ENCODE measurements around the gene ARRB1. TPM values are rescaled to one million over a fixed set of nuclear protein-coding genes. Genes with fewer than 3 reads are reported as not detected.

Gene ARRB1
- total RNA-seq, 2 experiments from 2014 or later: 24.3 to 29.5 TPM

DNA sequence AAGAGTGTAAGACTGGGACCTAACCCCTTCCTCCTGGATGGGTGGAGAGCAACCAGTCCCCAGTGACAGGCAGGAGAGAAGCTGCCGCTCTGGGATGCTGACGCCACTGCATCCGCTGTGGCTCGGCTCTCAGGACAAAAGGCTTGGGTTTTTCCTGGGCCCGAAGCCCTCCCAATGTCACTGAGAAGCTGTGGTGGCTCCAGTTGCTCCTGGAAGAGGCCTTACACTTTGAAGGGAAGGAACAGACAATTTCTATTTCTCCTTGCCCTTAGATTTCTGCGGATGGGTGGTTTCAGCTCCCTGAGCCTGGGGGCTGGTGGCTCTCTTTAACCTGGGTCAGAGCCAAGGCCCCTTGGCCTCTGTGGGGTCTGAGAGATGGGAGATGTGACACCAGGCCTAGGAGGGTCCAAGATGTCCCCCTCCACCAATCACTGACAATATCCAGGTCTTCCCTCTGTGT, 89.5 kb downstream of the ARRB1 start:
- Mint-ChIP-seq H3K27me3 (peaks cover 10% of the 10 kb centered on the region), H3K4me1 (peaks cover 36% of the 10 kb centered on the region), H3K4me3 (no peak overlapping the region), H3K36me3 (ENCODE audit: low read depth) (no peaks in the 10 kb centered on the region), H3K9me3 (no peaks in the 10 kb centered on the region), H3K27ac (no peak overlapping the region)
- ChIA-PET CTCF (interaction anchor here (0.6 to 2.4 kb wide), 5 partner anchors 9 to 130 kb away, joined by 3 to 11 read pairs (median 5); no protein-coding TSS in a partner anchor), POLR2A (no interaction called here)
- no peak for DNase-seq

DNA sequence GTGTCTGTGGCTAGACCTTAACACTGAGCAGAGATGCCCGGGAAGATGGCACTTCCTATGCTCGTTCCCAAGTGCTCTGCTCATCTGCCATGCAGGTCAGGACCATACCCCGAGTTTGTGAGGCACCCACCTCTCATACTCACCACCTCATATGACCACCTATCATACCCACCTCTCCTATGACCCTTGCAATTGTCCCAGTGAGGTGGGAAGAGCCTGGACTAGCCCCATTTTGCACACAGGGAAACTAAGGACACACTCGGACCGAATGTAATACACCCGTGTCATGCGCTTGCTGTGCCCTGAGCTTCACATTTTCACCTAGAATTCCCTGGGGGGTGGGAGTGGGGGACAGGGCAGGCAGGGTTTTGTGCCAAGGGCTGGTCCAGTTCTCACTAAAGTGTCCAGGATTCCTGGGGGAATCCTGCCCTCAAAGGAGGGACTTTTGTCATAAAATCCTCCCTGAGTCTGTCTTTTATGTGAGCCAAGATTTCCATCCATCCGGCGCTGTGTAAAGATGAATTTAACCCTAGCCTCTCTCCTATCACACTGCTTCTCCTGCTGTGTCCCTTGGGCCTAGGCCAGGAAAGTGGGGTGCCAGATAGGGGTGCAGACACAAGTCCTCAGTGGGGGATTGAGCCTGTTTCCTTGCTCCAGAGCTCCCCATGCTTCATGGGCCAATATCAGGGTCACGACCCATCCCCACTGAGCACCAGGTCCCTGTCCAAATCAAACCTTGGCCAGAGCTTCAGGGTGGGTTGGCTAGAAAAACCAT, 90.9 kb downstream of the ARRB1 start:
- CTCF ChIA-PET: interaction anchor here (0.8 to 2.4 kb wide), 5 partner anchors 9 to 19 kb away, joined by 4 to 11 read pairs (median 5); no protein-coding TSS in a partner anchor
- POLR2A ChIA-PET: no interaction called here
- peak overlapping the region; percentile 76 for H3K27ac Mint-ChIP-seq

DNA sequence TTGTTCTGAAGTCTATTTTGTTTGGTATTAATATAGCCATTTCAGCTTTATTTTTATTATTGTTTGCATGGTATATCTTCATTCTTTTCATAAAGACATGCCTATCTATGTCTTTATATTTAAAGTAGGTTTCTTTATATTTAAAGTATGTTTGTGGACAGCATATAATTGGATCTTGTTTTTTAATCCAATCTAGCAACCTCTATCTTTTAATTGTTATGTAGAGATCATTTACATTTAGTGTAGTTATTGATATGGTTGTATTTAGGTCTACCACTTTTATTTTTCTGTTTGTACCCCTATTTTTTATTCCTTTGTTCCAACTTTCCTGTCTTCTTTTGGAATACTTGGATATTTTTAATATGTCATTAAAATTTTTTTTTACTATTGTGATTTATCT, 97.1 kb downstream of the ARRB1 start:
- DNase-seq: no peak
- Mint-ChIP-seq H3K4me1 (no peaks in the 10 kb centered on the region), H3K27me3 (peaks cover 30% of the 10 kb centered on the region), H3K4me3 (no peak overlapping the region), H3K36me3 (ENCODE audit: low read depth) (no peaks in the 10 kb centered on the region), H3K27ac (no peak overlapping the region), H3K9me3 (peaks cover 3% of the 10 kb centered on the region)
- ChIA-PET CTCF (interaction anchor here (2.0 kb wide), 1 partner anchor 114 kb away, joined by 8 read pairs; no protein-coding TSS in a partner anchor), POLR2A (no interaction called here)

More for the DNA sequence above, 90.9 kb downstream of the ARRB1 start:
- no peaks in the 10 kb centered on the region for H3K9me3 Mint-ChIP-seq
- no peak overlapping the region for H3K4me3 Mint-ChIP-seq
- H3K4me1 Mint-ChIP-seq: peaks cover 36% of the 10 kb centered on the region
- H3K27me3 Mint-ChIP-seq: peaks cover 10% of the 10 kb centered on the region
- no peaks in the 10 kb centered on the region for H3K36me3 Mint-ChIP-seq (ENCODE audit: low read depth)
- DNase-seq: no peak

DNA sequence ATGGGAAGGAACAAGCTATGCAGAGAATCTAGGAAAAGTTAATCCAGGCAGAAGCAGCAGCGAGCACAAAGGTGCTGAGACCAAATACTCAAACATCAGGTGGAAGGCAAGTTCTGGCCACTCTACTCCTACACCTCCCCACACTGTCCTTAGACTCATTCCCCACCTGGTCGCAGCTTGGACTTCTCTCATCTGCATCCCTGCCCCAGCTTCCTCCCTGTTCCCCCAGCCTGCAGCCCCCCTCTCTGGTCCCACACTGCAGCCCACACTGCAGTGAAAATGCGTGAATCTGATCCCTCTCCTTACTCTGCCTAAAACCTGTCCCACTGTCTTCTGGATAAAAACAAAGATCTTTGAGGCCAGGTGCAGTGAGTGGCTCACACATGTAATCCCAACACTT, 101.8 kb downstream of the ARRB1 start:
- no peaks in the 10 kb centered on the region for H3K36me3 Mint-ChIP-seq (ENCODE audit: low read depth)
- peaks cover 24% of the 10 kb centered on the region for H3K27me3 Mint-ChIP-seq
- H3K27ac Mint-ChIP-seq: no peak overlapping the region
- no peak overlapping the region for H3K4me3 Mint-ChIP-seq
- peaks cover 3% of the 10 kb centered on the region for H3K9me3 Mint-ChIP-seq
- CTCF ChIA-PET: interaction anchor here (0.8 to 7.2 kb wide), 10 partner anchors 8 to 234 kb away, joined by 3 to 91 read pairs (median 6); partner anchors contain the start of gene TPBGL
- no peak for DNase-seq
- POLR2A ChIA-PET: interaction anchor here (0.7 kb wide), 1 partner anchor 13 kb away, joined by 3 read pairs; no protein-coding TSS in a partner anchor
- H3K4me1 Mint-ChIP-seq: peaks cover 3% of the 10 kb centered on the region

DNA sequence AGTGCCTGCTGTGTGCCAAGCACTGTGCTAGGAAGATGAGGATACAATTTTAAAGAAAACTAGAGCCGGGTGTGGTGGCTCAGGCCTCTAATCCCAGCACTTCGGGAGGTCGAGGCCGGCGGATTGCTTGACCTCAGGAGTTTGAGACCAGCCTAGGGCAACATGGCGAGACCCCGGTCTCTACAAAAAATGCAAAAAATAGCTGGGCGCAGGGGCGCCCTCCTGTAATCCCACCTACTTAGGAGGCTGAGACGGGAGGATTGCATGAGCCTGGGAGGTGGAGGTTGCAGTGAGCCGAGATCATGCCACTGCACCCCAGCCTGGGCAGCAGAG, 102.6 kb downstream of the ARRB1 start:
- DNase-seq: no peak
- H3K4me3 Mint-ChIP-seq: no peak overlapping the region
- H3K36me3 Mint-ChIP-seq (ENCODE audit: low read depth): no peaks in the 10 kb centered on the region
- peaks cover 3% of the 10 kb centered on the region for H3K9me3 Mint-ChIP-seq
- peaks cover 3% of the 10 kb centered on the region for H3K4me1 Mint-ChIP-seq
- H3K27ac Mint-ChIP-seq: no peak overlapping the region
- CTCF ChIA-PET: interaction anchor here (0.5 to 7.2 kb wide), 36 partner anchors 7 to 1017 kb away, joined by 3 to 91 read pairs (median 5); partner anchors contain the start of genes ARRB1, LIPT2 and TPBGL
- peaks cover 30% of the 10 kb centered on the region for H3K27me3 Mint-ChIP-seq
- POLR2A ChIA-PET: no interaction called here

DNA sequence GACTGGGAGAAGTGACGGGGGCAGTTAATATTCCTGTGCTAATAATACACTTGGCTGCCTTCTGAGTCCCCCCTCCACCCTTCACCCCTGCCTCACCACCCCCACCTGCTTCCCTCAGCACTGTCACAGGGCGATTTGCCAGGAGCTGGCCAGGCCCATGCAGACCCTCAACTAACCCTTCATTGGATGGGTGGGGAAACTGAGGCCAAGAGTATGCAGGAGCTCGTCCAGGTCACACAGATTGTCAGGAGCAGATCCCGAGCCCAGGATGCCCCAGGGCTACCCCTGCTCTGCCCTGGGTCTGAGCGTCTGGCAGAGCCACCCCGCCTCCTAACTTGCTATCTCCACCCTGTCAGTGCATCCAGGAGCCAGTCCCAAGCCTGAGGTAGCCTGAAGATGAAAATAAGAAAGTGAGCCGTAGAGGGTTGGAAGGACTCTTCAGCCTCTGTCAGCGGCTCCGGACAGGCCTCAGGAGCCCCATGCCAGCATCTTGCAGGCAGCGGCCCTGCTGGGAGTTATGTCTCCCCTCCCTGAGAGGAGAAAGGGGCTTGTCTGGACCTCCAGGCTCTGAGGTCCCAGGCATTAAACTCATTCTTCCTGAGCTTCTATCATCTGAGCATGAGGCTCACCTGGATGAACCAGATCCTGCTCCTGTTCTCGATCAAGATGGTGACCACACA, 104.7 kb downstream of the ARRB1 start:
- ChIA-PET CTCF (interaction anchor here (0.6 to 7.2 kb wide), 5 partner anchors 15 to 1244 kb away, joined by 3 to 91 read pairs (median 7); no protein-coding TSS in a partner anchor), POLR2A (no interaction called here)
- no peak overlapping the region for H3K27ac Mint-ChIP-seq
- peaks cover 12% of the 10 kb centered on the region for H3K4me1 Mint-ChIP-seq
- H3K36me3 Mint-ChIP-seq (ENCODE audit: low read depth): no peaks in the 10 kb centered on the region
- H3K9me3 Mint-ChIP-seq: no peaks in the 10 kb centered on the region
- peaks cover 46% of the 10 kb centered on the region for H3K27me3 Mint-ChIP-seq
- no peak for DNase-seq
- no peak overlapping the region for H3K4me3 Mint-ChIP-seq

DNA sequence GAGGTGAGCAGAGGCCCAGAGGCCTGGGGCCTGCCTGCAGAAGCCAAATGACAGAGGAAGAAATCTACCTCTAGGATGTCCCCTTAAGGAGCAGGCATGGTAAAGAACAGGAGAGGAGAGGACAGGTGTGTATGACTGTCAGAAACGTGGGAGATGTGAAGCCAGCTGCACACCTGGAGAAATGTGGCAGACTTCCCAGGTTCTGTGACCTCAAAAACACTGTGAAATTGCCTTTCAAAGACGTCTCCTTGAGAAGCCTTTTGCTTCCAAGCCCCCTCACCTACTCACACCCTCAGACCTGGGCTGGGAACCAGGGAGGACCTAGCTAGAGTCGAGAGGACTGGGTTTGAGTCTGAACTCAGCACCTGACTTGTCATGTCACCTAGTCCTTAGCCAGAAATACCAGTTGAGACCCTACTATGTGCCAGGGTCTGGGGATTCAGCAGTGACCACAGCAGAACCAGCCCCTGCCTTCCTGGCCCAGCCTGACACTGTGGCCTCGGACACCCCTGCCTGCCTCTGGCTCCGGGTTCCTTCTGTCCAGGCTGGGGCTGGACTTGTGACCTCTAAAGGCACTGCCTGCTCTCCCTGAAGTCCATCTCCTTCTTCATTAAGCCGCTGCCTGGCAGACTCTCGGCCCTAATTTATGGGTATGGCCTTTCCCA, 105.3 kb downstream of the ARRB1 start:
- Mint-ChIP-seq H3K4me1 (peaks cover 12% of the 10 kb centered on the region), H3K9me3 (no peaks in the 10 kb centered on the region), H3K27me3 (peaks cover 43% of the 10 kb centered on the region), H3K36me3 (ENCODE audit: low read depth) (no peaks in the 10 kb centered on the region), H3K4me3 (no peak overlapping the region), H3K27ac (no peak overlapping the region)
- DNase-seq: no peak
- POLR2A ChIA-PET: no interaction called here
- CTCF ChIA-PET: interaction anchor here (1.5 to 7.2 kb wide), 2 partner anchors 99 to 104 kb away, joined by 3 to 91 read pairs; no protein-coding TSS in a partner anchor

DNA sequence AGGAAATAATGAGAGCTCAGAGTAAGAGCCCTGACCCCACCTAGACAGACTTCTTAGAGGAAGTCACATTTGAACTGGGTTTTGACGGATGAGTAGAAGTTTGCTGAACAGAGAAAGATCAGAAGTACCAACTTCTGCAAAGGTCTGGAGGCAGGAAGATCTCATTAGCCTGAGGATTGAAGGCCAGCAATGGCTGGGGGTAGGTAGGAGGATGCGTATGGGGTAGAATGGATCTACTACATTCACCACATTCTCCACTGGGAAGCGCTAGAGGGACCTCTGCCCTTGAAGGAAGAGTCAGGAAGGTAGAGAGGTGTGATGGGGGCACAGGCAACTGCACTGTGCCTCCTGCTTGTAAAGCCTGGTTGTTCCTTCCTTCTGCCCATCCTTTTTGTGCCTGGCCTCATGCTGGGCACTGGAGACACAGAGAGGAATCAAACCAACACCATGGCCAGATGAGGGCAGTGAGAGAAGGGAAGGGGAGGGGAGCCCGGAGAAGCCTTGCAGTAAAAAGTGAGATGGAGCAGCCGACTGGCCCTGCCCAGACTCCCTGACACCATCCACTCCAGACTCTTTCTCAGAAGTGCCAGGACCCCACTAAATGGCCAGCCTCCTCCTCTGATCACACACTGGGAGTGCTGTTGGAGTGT, 106.0 kb downstream of the ARRB1 start:
- Mint-ChIP-seq H3K4me1 (peaks cover 12% of the 10 kb centered on the region), H3K27ac (no peak overlapping the region), H3K27me3 (peaks cover 40% of the 10 kb centered on the region), H3K9me3 (no peaks in the 10 kb centered on the region), H3K36me3 (ENCODE audit: low read depth) (no peaks in the 10 kb centered on the region), H3K4me3 (no peak overlapping the region)
- ChIA-PET POLR2A (no interaction called here), CTCF (interaction anchor here (1.2 to 7.1 kb wide), 3 partner anchors 19 to 225 kb away, joined by 3 to 145 read pairs (median 3); no protein-coding TSS in a partner anchor)
- no peak for DNase-seq

DNA sequence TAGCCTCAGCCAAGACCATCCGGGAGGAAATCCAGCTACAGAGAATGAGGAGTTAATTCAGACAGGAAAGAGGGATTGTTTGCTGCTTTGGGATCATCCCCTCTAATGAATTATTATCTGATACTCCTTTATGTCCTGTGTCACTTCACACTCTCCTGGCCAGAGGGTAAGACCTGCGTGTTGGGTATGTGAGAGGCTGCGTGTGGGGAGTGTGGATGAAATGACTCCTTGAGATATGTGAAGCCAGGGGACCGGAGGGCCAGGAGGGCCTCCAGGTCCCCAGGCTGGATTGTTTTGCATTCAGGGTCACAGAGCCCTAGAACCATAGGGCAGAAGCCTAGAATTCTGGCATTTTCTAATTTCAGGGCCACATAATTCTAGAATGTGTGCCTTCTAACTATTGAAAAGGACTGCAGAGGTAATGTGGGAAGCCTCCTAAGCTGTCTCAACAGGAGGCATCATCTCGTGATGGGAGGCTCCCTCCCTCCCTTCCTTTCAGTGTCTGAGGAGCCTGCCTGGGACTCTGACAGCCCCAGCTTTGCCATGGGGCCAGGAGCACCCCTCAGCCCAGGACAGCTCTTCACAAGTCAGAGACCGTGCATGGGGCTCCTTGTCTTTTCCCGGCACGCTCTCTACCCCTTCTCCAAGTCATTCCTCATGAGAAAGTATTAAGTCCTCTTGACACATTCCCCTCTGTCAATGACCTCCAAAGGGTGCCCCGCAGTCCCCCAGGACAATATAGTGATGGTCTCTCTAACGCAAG, 107.2 kb downstream of the ARRB1 start:
- Mint-ChIP-seq H3K36me3 (ENCODE audit: low read depth) (no peaks in the 10 kb centered on the region), H3K9me3 (no peaks in the 10 kb centered on the region), H3K4me1 (peaks cover 19% of the 10 kb centered on the region), H3K4me3 (no peak overlapping the region), H3K27ac (no peak overlapping the region), H3K27me3 (peaks cover 44% of the 10 kb centered on the region)
- ChIA-PET CTCF (interaction anchor here (1.2 to 7.1 kb wide), 3 partner anchors 20 to 223 kb away, joined by 3 to 145 read pairs (median 3); no protein-coding TSS in a partner anchor), POLR2A (interaction anchor here (0.6 kb wide), 1 partner anchor 112 kb away, joined by 6 read pairs; no protein-coding TSS in a partner anchor)
- DNase-seq: no peak

DNA sequence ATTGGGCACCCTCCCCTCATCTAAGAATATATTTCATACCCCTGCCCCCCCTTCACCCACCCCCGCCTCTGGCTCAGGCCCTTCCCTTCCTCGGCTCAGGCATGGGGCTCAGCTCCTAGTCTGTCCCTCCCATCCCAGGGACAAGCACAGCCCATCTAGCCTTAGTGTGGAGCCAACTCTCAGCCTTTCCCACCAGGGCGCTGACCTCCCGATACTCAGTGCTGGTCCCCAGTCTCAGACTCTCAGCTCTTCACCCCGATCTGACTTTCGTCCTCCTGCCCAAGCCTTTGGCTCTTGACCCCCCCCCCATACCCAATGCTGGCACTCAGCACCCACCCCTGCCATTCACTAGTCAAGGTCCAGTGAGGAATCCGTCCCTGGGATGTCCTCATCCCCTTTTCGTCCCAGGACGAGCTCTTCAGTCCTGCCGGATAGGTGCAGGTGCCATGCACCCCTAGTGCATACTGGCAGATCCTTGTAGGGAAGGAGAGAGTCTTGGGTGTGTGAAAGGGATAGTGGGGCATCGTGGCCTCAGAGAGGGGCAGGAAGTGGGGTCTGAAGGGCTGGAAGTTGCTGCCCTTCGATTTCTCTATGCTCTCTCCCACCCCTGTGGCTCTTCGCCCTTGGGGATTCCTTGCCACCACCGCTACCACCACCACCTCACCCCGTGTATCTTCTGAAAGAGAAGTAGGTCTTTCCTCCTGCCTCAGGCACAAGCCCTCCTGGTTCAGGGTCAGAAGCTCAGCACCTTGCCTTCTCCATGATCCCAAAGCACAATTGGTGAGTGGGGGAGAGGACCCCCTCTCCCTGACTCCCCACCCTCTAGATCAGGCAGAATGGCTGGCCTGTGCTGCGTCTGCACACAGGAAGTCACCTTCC, 108.5 kb downstream of the ARRB1 start:
- Mint-ChIP-seq H3K36me3 (ENCODE audit: low read depth) (no peaks in the 10 kb centered on the region), H3K4me3 (peak overlapping the region; percentile 55), H3K27me3 (peaks cover 49% of the 10 kb centered on the region), H3K4me1 (peaks cover 15% of the 10 kb centered on the region), H3K9me3 (no peaks in the 10 kb centered on the region), H3K27ac (no peak overlapping the region)
- DNase-seq: no peak
- CTCF ChIA-PET: interaction anchor here (0.6 to 7.1 kb wide), 27 partner anchors 8 to 369 kb away, joined by 3 to 145 read pairs (median 4); partner anchors contain the start of genes SPCS2 and XRRA1
- POLR2A ChIA-PET: no interaction called here
